Measurements from ENCODE around the gene ADAM12. TPM values are rescaled to one million over a fixed set of nuclear protein-coding genes. Genes with fewer than 3 reads are reported as not detected.
A peak's percentile ranks its signal among the peaks of the same experiment; 100 is the strongest.

The ADAM12 gene
- total RNA-seq, 4 donors from 2014 or later, result 0.26 to 1.6 (median 0.47) TPM; not detected in 1

DNA sequence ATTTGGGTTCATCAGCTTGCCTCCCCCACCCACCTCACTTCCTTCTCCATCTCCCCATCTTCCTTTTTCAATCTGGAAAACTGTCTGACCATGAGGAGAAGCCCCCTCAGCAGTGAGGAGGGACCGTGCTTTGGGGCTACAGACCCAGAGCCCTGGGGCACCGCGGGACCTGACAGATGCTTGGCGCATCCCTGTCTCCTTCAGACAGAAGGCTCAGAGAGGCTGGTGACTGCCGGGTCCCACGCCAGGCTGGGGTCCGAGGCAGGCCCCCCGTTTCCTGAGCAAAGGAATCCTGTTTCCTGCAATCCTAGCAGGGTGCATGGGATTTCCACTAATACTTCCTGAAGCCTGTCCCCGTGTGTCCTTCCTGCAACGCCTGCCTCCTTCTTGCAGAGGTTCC, 344.9 kb downstream of the ADAM12 start:
- intact Hi-C loops (cut with DNase I; ENCODE audit: low total_unique reads), result no loop called here
- DNase-seq (ENCODE audit: low spot score in 2 of 2), result no peak
- TF ChIP-seq, protein P1, sequence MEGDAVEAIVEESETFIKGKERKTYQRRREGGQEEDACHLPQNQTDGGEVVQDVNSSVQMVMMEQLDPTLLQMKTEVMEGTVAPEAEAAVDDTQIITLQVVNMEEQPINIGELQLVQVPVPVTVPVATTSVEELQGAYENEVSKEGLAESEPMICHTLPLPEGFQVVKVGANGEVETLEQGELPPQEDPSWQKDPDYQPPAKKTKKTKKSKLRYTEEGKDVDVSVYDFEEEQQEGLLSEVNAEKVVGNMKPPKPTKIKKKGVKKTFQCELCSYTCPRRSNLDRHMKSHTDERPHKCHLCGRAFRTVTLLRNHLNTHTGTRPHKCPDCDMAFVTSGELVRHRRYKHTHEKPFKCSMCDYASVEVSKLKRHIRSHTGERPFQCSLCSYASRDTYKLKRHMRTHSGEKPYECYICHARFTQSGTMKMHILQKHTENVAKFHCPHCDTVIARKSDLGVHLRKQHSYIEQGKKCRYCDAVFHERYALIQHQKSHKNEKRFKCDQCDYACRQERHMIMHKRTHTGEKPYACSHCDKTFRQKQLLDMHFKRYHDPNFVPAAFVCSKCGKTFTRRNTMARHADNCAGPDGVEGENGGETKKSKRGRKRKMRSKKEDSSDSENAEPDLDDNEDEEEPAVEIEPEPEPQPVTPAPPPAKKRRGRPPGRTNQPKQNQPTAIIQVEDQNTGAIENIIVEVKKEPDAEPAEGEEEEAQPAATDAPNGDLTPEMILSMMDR (IDR thresholded peaks at IDR 0.05), result no peak
- no peak for TF ChIP-seq POLR2A (IDR thresholded peaks at IDR 0.05)
- 67 to 80% methylated on average over 10 of the region's 10 CpGs for WGBS, 2 donors
- H3K4me3 ChIP-seq (ENCODE audit: low read depth, poor library complexity, severe bottlenecking), result no peak overlapping the region

DNA sequence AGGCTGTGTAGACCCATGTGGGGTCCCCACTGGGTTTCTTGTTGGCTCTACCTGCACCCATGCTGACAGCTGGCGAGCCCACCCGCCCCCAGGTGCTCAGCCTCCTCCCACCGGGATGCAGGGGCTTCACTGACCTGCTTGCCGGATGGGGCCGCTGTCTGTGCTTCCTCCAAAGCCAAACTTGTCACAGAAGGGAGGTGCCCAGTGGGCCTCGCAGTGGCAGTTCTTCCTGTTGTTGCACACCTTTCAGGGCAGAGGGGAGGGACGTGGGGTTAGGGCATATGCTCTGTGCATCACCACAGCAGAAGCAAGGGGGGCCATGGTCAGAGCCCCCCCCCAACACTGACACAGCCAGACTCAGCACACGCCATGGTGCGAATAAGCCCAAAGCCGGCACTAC, 345.4 kb downstream of the ADAM12 start:
- DNase-seq (ENCODE audit: low spot score in 2 of 2), result no peak
- no peak for TF ChIP-seq POLR2A (IDR thresholded peaks at IDR 0.05)
- TF ChIP-seq, protein P1 (IDR thresholded peaks at IDR 0.05), result no peak
- no peak overlapping the region for H3K4me3 ChIP-seq (ENCODE audit: low read depth, poor library complexity, severe bottlenecking)
- intact Hi-C loops (cut with DNase I; ENCODE audit: low total_unique reads), result no loop called here
- whole genome bisulfite sequencing, 2 donors, result 90 to 94% methylated on average over 7 to 10 of the region's 10 CpGs

DNA sequence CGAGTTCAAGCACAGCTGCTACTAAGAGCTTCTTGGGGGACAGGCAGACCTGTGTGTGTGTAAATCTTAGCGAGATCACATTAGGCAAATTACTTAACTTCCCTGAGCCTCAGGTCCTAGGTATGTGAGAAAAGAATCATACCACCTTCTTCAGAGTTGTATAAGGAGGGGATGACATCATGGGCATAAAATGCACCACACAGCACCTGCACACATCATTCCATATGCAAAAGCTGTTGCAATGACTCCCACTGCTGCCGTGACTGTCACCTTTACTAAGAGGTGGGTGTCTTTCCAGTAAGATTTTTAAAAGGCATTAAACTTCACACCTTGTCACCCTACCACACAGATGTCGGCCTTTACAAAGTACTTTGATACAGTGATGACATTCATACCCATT, 345.9 kb downstream of the ADAM12 start:
- H3K4me3 ChIP-seq (ENCODE audit: low read depth, poor library complexity, severe bottlenecking), result no peak overlapping the region
- intact Hi-C loops (cut with DNase I; ENCODE audit: low total_unique reads), result no loop called here
- TF ChIP-seq, protein P1 (IDR thresholded peaks at IDR 0.05), result no peak
- TF ChIP-seq POLR2A (IDR thresholded peaks at IDR 0.05), result no peak
- DNase-seq (ENCODE audit: low spot score in 2 of 2), result no peak
- WGBS, 2 donors, result 69 to 76% methylated on average over 4 of the region's 4 CpGs

DNA sequence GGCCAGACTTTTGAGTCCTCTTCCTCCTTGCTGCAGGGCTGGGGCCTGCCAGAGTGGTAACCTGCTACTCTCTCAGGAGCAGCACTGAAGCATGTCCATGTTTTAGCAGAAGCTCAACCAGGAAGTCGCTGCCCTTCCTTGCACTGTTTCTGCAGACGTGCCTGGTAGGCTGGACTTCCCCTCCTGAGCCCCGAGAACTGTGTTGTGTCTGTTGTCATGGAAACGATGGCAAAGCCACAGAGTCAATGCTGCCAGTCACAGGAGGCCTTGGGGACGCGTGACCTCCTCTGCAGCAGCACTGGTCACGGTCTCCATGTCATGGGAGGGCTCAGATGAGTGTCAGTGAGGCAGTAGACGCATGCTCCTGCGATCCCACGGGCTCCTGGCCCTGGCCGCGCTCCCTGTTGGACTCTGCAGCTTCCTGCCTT, 346.5 kb downstream of the ADAM12 start:
- no peak for TF ChIP-seq POLR2A (IDR thresholded peaks at IDR 0.05)
- intact Hi-C loops (cut with DNase I; ENCODE audit: low total_unique reads), result no loop called here
- WGBS, 2 donors, result 27 to 40% methylated on average over 4 to 12 of the region's 12 CpGs
- peak; percentile 85 to 91 for DNase-seq (ENCODE audit: low spot score in 2 of 2)
- no peak overlapping the region for H3K4me3 ChIP-seq (ENCODE audit: low read depth, poor library complexity, severe bottlenecking)

DNA sequence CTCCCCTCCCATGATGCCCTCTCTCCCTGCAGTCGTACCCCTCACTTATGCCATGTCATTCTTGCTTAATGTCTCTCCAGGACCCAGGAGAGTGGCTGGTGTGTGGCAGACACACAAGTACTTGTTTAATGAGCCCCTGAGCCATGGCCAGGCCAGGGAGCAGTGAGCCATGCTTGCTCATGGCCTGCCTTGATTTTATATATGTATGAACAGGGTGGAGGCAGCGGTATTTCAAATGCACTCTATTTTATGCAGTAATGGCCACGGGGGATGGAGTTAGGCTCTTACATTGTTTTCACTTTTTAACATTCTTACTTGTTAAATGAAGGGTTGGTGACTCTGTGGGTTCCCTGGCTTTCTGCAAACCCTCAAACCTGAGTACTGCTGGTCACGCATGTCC, 347.2 kb downstream of the ADAM12 start:
- TF ChIP-seq, protein P1 (IDR thresholded peaks at IDR 0.05), result no peak
- intact Hi-C loops (cut with DNase I; ENCODE audit: low total_unique reads), result no loop called here
- no peak for DNase-seq (ENCODE audit: low spot score in 2 of 2)
- 93 to 94% methylated on average over 4 of the region's 4 CpGs for WGBS, 2 donors
- no peak overlapping the region for H3K4me3 ChIP-seq (ENCODE audit: low read depth, poor library complexity, severe bottlenecking)

DNA sequence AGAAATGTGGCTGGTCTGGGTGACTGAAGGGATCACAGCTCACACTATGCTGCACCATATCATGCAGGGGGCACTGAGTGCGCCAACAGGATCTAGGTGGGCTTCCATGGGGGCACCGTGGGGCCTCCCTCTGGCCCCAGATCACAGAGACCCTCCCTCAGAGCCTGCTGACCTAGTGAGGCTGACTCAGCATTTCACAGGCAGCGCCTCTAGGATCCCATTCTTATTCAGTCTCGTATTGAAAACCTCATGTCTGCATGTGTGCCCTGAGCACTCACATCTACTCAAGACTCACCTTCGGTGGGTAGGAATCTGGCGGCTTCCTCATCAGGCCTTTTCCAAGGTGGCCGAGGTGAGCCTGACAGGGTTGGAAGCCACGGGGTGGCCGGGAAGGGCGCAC, 350.3 kb downstream of the ADAM12 start:
- 87 to 88% methylated on average over 10 of the region's 10 CpGs for WGBS, 2 donors
- intact Hi-C loops (cut with DNase I; ENCODE audit: low total_unique reads), result no loop called here
- TF ChIP-seq, protein P1 (IDR thresholded peaks at IDR 0.05), result no peak

More for the DNA sequence above, 350.3 kb downstream of the ADAM12 start:
- no peak overlapping the region for H3K4me3 ChIP-seq (ENCODE audit: low read depth, poor library complexity, severe bottlenecking)
- DNase-seq (ENCODE audit: low spot score in 2 of 2), result no peak
